ENCODE measurements around the gene ASCC1. TPM values are rescaled to one million over a fixed set of nuclear protein-coding genes. Genes with fewer than 3 reads are reported as not detected.
"Not testable (repeated sequence)": the region's sequence is repeated elsewhere in the genome, so short reads cannot be mapped to it uniquely, and the experiment has no call there.

Gene ASCC1
- total and polyA plus RNA-seq, 9 donors = 16.2 to 33.0 (median 24.9) TPM

GRCh38 chr10:72152286-72152685 is 63.8 kb downstream of the ASCC1 start:
- no peaks in the 10 kb centered on the region for H3K27me3 ChIP-seq (ENCODE audit: control insufficient read depth, insufficient read depth, low read length)
- no peaks in the 10 kb centered on the region for H3K36me3 ChIP-seq (ENCODE audit: control insufficient read depth, insufficient read depth, low read length)
- H3K4me1 ChIP-seq (ENCODE audit: control insufficient read depth, insufficient read depth, low read length) = no peaks in the 10 kb centered on the region
- H3K4me3 ChIP-seq (ENCODE audit: low read length) = no peak overlapping the region
- DNase-seq = no peak
- H3K27ac ChIP-seq (ENCODE audit: low read length) = no peak overlapping the region
- no peaks in the 10 kb centered on the region for H3K9me3 ChIP-seq (replicated peaks; ENCODE audit: control insufficient read depth, low read depth, low read length)
- 96% methylated on average over 4 of the region's 7 CpGs for WGBS (ENCODE audit: insufficient coverage)

DNA sequence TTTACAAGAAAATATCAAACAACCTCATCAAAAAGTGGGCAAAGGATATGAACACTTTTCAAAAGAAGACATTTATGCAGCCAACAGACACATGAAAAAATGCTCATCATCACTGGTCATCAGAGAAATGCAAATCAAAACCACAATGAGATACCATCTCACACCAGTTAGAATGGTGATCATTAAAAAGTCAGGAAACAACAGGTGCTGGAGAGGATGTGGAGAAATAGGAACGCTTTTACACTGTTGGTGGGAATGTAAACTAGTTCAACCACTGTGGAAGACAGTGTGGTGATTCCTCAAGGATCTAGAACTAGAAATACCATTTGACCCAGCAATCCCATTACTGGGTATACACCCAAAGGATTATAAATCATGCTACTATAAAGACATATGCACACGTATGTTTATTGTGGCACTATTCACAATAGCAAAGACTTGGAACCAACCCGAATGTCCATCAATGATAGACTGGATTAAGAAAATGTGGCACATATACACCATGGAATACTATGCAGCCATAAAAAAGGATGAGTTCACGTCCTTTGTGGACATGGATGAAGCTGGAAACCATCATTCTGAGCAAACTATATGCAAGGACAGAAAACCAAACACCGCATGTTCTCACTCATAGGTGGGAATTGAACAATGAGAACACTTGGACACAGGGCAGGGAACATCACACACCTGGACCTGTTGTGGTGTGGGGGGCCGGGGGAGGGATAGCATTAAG is 65.2 kb downstream of the ASCC1 start:
- H3K4me1 ChIP-seq (ENCODE audit: control insufficient read depth, insufficient read depth, low read length); H3K4me3 ChIP-seq (ENCODE audit: low read length); H3K27me3 ChIP-seq (ENCODE audit: control insufficient read depth, insufficient read depth, low read length); H3K9me3 ChIP-seq (replicated peaks; ENCODE audit: control insufficient read depth, low read depth, low read length); H3K27ac ChIP-seq (ENCODE audit: low read length); DNase-seq; H3K36me3 ChIP-seq (ENCODE audit: control insufficient read depth, insufficient read depth, low read length): not testable (repeated sequence)
- WGBS (ENCODE audit: insufficient coverage) = no CpG with 5 or more reads among the region's 6 CpGs

GRCh38 chr10:72147324-72147584 is 68.8 kb downstream of the ASCC1 start:
- not testable (repeated sequence) for H3K27ac ChIP-seq (ENCODE audit: low read length); H3K9me3 ChIP-seq (replicated peaks; ENCODE audit: control insufficient read depth, low read depth, low read length); DNase-seq; H3K27me3 ChIP-seq (ENCODE audit: control insufficient read depth, insufficient read depth, low read length); H3K4me3 ChIP-seq (ENCODE audit: low read length); H3K4me1 ChIP-seq (ENCODE audit: control insufficient read depth, insufficient read depth, low read length); H3K36me3 ChIP-seq (ENCODE audit: control insufficient read depth, insufficient read depth, low read length)
- no CpG with 5 or more reads among the region's 4 CpGs for WGBS (ENCODE audit: insufficient coverage)

GRCh38 chr10:72146559-72147323 is 69.3 kb downstream of the ASCC1 start:
- Histone ChIP-seq H3K36me3 (ENCODE audit: control insufficient read depth, insufficient read depth, low read length) (no peaks in the 10 kb centered on the region), H3K9me3 (replicated peaks; ENCODE audit: control insufficient read depth, low read depth, low read length) (no peaks in the 10 kb centered on the region), H3K4me1 (ENCODE audit: control insufficient read depth, insufficient read depth, low read length) (no peaks in the 10 kb centered on the region), H3K27me3 (ENCODE audit: control insufficient read depth, insufficient read depth, low read length) (no peaks in the 10 kb centered on the region), H3K4me3 (ENCODE audit: low read length) (no peak overlapping the region), H3K27ac (ENCODE audit: low read length) (no peak overlapping the region)
- DNase-seq = no peak
- WGBS (ENCODE audit: insufficient coverage) = 80% methylated on average over 1 of the region's 4 CpGs

- Histone ChIP-seq H3K27ac (ENCODE audit: low read length) (no peak overlapping the region), H3K4me3 (ENCODE audit: low read length) (no peak overlapping the region), H3K4me1 (ENCODE audit: control insufficient read depth, insufficient read depth, low read length) (no peaks in the 10 kb centered on the region), H3K27me3 (ENCODE audit: control insufficient read depth, insufficient read depth, low read length) (no peaks in the 10 kb centered on the region), H3K36me3 (ENCODE audit: control insufficient read depth, insufficient read depth, low read length) (no peaks in the 10 kb centered on the region), H3K9me3 (replicated peaks; ENCODE audit: control insufficient read depth, low read depth, low read length) (no peaks in the 10 kb centered on the region)
- no peak for DNase-seq
- WGBS (ENCODE audit: insufficient coverage) = 52% methylated on average over 6 of the region's 6 CpGs
Observed at GRCh38 chr10:72146071-72146470, 70.0 kb downstream of the ASCC1 start.

GRCh38 chr10:72145657-72146056 is 70.4 kb downstream of the ASCC1 start:
- H3K27me3 ChIP-seq (ENCODE audit: control insufficient read depth, insufficient read depth, low read length) = no peaks in the 10 kb centered on the region
- no peak overlapping the region for H3K27ac ChIP-seq (ENCODE audit: low read length)
- WGBS (ENCODE audit: insufficient coverage) = 93% methylated on average over 1 of the region's 2 CpGs
- no peak overlapping the region for H3K4me3 ChIP-seq (ENCODE audit: low read length)
- H3K9me3 ChIP-seq (replicated peaks; ENCODE audit: control insufficient read depth, low read depth, low read length) = no peaks in the 10 kb centered on the region
- H3K4me1 ChIP-seq (ENCODE audit: control insufficient read depth, insufficient read depth, low read length) = no peaks in the 10 kb centered on the region
- no peak for DNase-seq
- H3K36me3 ChIP-seq (ENCODE audit: control insufficient read depth, insufficient read depth, low read length) = no peaks in the 10 kb centered on the region

GRCh38 chr10:72140850-72141249 is 75.2 kb downstream of the ASCC1 start:
- H3K9me3 ChIP-seq (replicated peaks; ENCODE audit: control insufficient read depth, low read depth, low read length) = peaks cover 2% of the 10 kb centered on the region
- DNase-seq = no peak
- WGBS (ENCODE audit: insufficient coverage) = no CpG with 5 or more reads among the region's 2 CpGs
- H3K36me3 ChIP-seq (ENCODE audit: control insufficient read depth, insufficient read depth, low read length) = peaks cover 6% of the 10 kb centered on the region
- no peak overlapping the region for H3K27ac ChIP-seq (ENCODE audit: low read length)
- no peaks in the 10 kb centered on the region for H3K27me3 ChIP-seq (ENCODE audit: control insufficient read depth, insufficient read depth, low read length)
- H3K4me1 ChIP-seq (ENCODE audit: control insufficient read depth, insufficient read depth, low read length) = no peaks in the 10 kb centered on the region
- no peak overlapping the region for H3K4me3 ChIP-seq (ENCODE audit: low read length)

DNA sequence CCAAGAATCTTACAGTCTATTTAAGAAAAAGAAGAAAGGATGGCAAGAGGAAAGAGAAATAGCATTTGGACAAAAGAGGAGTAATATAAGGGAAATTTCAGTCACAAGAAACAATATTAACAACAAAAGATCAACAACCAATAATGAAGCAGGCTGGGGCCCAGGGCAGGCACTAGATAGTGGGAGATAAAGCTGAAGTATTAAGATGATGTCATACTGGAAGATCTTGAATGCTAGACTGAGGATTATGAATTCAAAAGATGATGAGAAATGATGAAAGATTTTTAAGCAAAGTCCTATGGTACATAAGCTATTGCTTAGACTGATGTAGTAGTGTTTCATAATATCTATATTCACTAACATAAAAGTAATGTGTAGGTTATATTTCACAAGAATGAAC is 75.9 kb downstream of the ASCC1 start:
- no peak for DNase-seq
- no peaks in the 10 kb centered on the region for H3K27me3 ChIP-seq (ENCODE audit: control insufficient read depth, insufficient read depth, low read length)
- H3K36me3 ChIP-seq (ENCODE audit: control insufficient read depth, insufficient read depth, low read length) = peaks cover 6% of the 10 kb centered on the region
- no peak overlapping the region for H3K4me3 ChIP-seq (ENCODE audit: low read length)
- H3K9me3 ChIP-seq (replicated peaks; ENCODE audit: control insufficient read depth, low read depth, low read length) = peaks cover 2% of the 10 kb centered on the region
- no peaks in the 10 kb centered on the region for H3K4me1 ChIP-seq (ENCODE audit: control insufficient read depth, insufficient read depth, low read length)
- no peak overlapping the region for H3K27ac ChIP-seq (ENCODE audit: low read length)

DNA sequence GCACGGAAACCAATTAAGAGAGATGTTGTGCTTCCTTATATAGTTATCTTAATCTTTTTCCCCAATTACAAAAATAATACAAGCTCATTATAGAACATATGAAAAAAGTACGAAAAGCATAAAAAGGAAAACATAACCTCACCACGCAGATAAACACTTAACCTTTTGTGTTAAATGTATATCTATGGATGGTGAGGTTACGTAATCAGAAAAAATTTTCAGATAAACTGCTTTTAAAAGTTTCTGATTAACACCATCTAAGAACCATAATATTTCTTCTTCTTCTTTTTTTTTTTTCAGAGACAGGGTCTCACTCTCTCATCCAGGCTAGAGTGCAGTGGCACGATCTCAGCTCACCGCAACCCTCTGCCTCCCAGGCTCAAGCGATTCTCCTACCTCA is 78.5 kb downstream of the ASCC1 start:
- peaks cover 8% of the 10 kb centered on the region for H3K36me3 ChIP-seq (ENCODE audit: control insufficient read depth, insufficient read depth, low read length)
- H3K27ac ChIP-seq (ENCODE audit: low read length) = no peak overlapping the region
- H3K4me1 ChIP-seq (ENCODE audit: control insufficient read depth, insufficient read depth, low read length) = no peaks in the 10 kb centered on the region

DNA sequence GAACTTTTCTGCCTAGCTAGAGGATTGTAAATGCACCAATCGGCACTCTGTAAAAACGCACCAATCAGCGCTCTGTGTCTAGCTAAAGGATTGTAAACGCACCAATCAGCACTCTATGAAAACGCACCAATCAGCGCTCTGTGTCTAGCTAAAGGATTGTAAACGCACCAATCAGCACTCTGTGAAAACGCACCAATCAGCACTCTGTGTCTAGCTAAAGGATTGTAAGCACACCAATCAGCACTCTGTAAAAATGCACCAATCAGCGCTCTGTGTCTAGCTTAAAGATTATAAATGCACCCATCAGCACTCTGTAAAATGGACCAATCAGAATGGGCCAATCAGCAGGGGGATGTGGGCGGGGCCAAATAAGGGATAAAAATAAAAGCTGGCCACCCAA is 79.9 kb downstream of the ASCC1 start:
- not testable (repeated sequence) for H3K27ac ChIP-seq (ENCODE audit: low read length); H3K27me3 ChIP-seq (ENCODE audit: control insufficient read depth, insufficient read depth, low read length); H3K36me3 ChIP-seq (ENCODE audit: control insufficient read depth, insufficient read depth, low read length); H3K4me1 ChIP-seq (ENCODE audit: control insufficient read depth, insufficient read depth, low read length); H3K9me3 ChIP-seq (replicated peaks; ENCODE audit: control insufficient read depth, low read depth, low read length); DNase-seq; H3K4me3 ChIP-seq (ENCODE audit: low read length)
- WGBS (ENCODE audit: insufficient coverage) = 96% methylated on average over 8 of the region's 10 CpGs

More for the DNA sequence above, 78.5 kb downstream of the ASCC1 start:
- no CpG with 5 or more reads among the region's 7 CpGs for WGBS (ENCODE audit: insufficient coverage)
- no peak for DNase-seq
- Histone ChIP-seq H3K4me3 (ENCODE audit: low read length) (no peak overlapping the region), H3K9me3 (replicated peaks; ENCODE audit: control insufficient read depth, low read depth, low read length) (peaks cover 2% of the 10 kb centered on the region), H3K27me3 (ENCODE audit: control insufficient read depth, insufficient read depth, low read length) (no peaks in the 10 kb centered on the region)
